ENCODE data around the gene PIK3AP1.

GRCh38 chr10:96716390-96716789, 3.9 kb downstream of the PIK3AP1 start:
- TF ChIP-seq CTCF (IDR thresholded peaks at IDR 0.05; ENCODE audit: insufficient read depth, low read depth, low read length): no peak
- no peak for TF ChIP-seq EZH2 (IDR thresholded peaks at IDR 0.05; ENCODE audit: insufficient read depth, low read length)

All from astrocyte (in vitro differentiated cells and primary cell).